Heart left ventricle (tissue), 13 donors: ENCODE results near the gene S100A14.

Experiments used
- CTCF ChIP-seq, 12 donors: fragments of 200-600 bp; sonication (generic) in 4 of 12; IDR thresholded peaks; one replicate each; pipeline versions ENCODE4 v1.5.0 to v1.8.0; 2018 to 2022; ENCODE audit warnings: antibody characterized with exemption in 12 of 12, mild to moderate bottlenecking in 5 of 12
- POLR2A ChIP-seq, 2 donors: fragments of 450-650 bp; IDR thresholded peaks; one replicate each; pipeline ENCODE4 v1.6.1; 2017; ENCODE audit warnings: antibody characterized with exemption in 2 of 2, mild to moderate bottlenecking in 2 of 2, moderate library complexity in 2 of 2
- donor health status: ischemic (EF 13 %, LVEDD 7.1; RV severe dilation, severe dysfunction).
- donor health status: DM: no; HTN: yes; CAD: no.
- donor health status: DM: no; HTN: no; CAD: no.
- donor health status: ischemic (EF 25% LVEDD 6.9; RV normal size, moderate dysfunction).
- donor health status: ischemic (EF 25% LVEDD 5.7; RV mildly dilated, moderate dysfunction).
- donor health status: ischemic (EF 35%, LVEDD 5.7; RV mildly dilated, moderate dysfunction).
- donor health status: nonischemic (EF 11% LVEDD 7.7; RV severe dilation, severe dysfunction).
- donor health status: DM: yes; HTN: yes; CAD: no.
- donor health status: PGD.
- donor health status: ischemic (EF 29% LVEDD 5.4; RV normal size, mild dysfunction).
- donor health status: nonischemic (EF 23%, LVEDD 6.1; RV moderate dilation, normal function).

GRCh38 chr1:153630384-153630783, 14.3 kb upstream of the S100A14 start:
- no peak for TF ChIP-seq CTCF (IDR thresholded peaks at IDR 0.05)
- TF ChIP-seq POLR2A (IDR thresholded peaks at IDR 0.05): no peak
